Ovary (tissue), 9 donors: Measurements from ENCODE around the gene CHMP3. TPM values are rescaled to one million over a fixed set of nuclear protein-coding genes. Genes with fewer than 3 reads are reported as not detected.

Experiments
- DNase-seq, 5 donors: peaks; one replicate each; pipeline ENCODE4 v3.0.0-alpha.2; 2019 to 2020
- H3K27ac ChIP-seq, 2 donors: fragments of 200-600 bp; one replicate each; pipeline versions ENCODE4 v1.5.1 to v1.8.0; 2019 to 2022
- H3K27me3 ChIP-seq: fragments of 200-600 bp; one replicate; pipeline ENCODE4 v1.8.0; 2022
- H3K36me3 ChIP-seq: fragments of 200-600 bp; sonication (generic); one replicate; pipeline ENCODE4 v1.5.1; 2019
- H3K4me1 ChIP-seq: one replicate; pipeline ENCODE4 v1.8.1; 2013; ENCODE audit warnings: mild to moderate bottlenecking, moderate library complexity; ENCODE audit not compliant: insufficient read depth
- H3K4me3 ChIP-seq: fragments of 200-600 bp; sonication (generic); one replicate; pipeline ENCODE4 v1.5.1; 2017
- H3K9me3 ChIP-seq, 2 donors: fragments of 200-600 bp in 1 of 2; sonication (generic) in 1 of 2; one replicate each; pipeline versions ENCODE4 v1.5.1 to v1.8.1; 2013 to 2019; ENCODE audit warnings: mild to moderate bottlenecking in 1 of 2, moderate library complexity in 1 of 2
- EP300 ChIP-seq: sonication (generic); formaldehyde crosslinking; IDR thresholded peaks from one replicate; pipeline ENCODE4 v1.6.1; 2017; ENCODE audit warnings: antibody characterized with exemption
- POLR2A ChIP-seq: fragments of 450-650 bp; IDR thresholded peaks from one replicate; pipeline ENCODE4 v1.6.1; 2017; ENCODE audit warnings: antibody characterized with exemption, mild to moderate bottlenecking, moderate library complexity
- WGBS, 3 donors: extraction: QIAGEN DNeasy Blood & Tissue Kit in 1 of 3; methylation state at CpG; one replicate each; pipeline versions ENCODE4 v1.1.5 to v1.1.7; 2013 to 2017; 5-methylcytosine and 5-hydroxymethylcytosine counted together
- intact Hi-C, 4 donors: fragments of 100-400 bp; cut with DNase I; formaldehyde crosslinking; loops; one replicate each; pipeline versions ENCODE4 v1.11.0 to v1.15.1; 2022 to 2023
- polyA plus RNA-seq, 2 donors: library from polyadenylated mRNA; stranded (reverse); fragments of 200-250 nt in 1 of 2; fragments of 350-450 nt in 1 of 2; fragmentation: Illumina TruSeq in 1 of 2; extraction: RNeasy Lipid Tissue Mini Kit (QIAGEN cat#74804) in 1 of 2; gene quantifications; one replicate each; pipeline ENCODE4 v1.2.3, GENCODE V29; 2013 to 2014
- total RNA-seq, 7 donors: library from RNA; depleted of rRNA in 2 of 7; stranded (reverse); fragments of >200 nt in 2 of 7; fragmentation: NEBNext Ultra II Directional in 3 of 7; extraction: Animal tissue kit (Norgen Biotek cat#: 25700) in 3 of 7; gene quantifications; one replicate each; pipeline versions ENCODE4 v1.1.0 to v1.2.4, GENCODE V29; 2016 to 2023
- TF ChIP-seq, protein P1 (sequence below), 3 donors: fragments of 450-650 bp in 2 of 3; fragments of 200-600 bp in 1 of 3; IDR thresholded peaks; one replicate each; pipeline versions ENCODE4 v1.5.1 to v1.8.0; 2016 to 2022; ENCODE audit warnings: antibody characterized with exemption in 3 of 3, mild to moderate bottlenecking in 1 of 3
- donor health status: DM: no; HTN: no; CAD: no; lungs with moderate emphysema.
- donor health status: DM: no; HTN: no; CAD: no.
- donor health status: Bipolar disorder and iron deficiency.
- donor health status: DM: yes; HTN: yes; CAD: no.
- donor health status: DM: no; HTN: no; CAD: no.
- donor health status: DM: yes; HTN: yes; CAD: no.

The CHMP3 gene
- total and polyA plus RNA-seq, 9 donors = 38.6 to 255 (median 94.2) TPM

DNA sequence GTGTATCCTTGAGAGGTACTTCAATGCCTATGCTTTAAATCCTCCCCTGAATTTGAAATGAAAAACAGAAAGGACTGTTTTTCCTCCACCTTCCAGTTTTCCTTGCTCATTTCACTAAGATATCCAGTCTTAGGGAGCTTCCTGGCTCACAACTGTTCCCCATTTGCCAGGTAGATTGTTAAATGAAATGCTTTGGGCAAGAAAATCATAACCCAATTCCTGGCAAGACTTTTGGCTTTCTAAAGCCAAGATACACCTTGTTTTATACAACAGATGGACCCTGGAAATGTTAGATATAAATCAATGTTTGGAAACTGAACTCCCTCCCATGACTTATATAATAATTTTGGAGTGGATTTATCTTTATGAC lies 3.6 kb upstream of the CHMP3 start:
- intact Hi-C loops = loop anchor here in 1 of 4 donors (10.0 kb wide), 1 partner anchor 122 kb away; the partner anchor contains the start of gene KDM3A
- TF ChIP-seq POLR2A (no peak), EP300 (no peak)
- TF ChIP-seq, protein P1, sequence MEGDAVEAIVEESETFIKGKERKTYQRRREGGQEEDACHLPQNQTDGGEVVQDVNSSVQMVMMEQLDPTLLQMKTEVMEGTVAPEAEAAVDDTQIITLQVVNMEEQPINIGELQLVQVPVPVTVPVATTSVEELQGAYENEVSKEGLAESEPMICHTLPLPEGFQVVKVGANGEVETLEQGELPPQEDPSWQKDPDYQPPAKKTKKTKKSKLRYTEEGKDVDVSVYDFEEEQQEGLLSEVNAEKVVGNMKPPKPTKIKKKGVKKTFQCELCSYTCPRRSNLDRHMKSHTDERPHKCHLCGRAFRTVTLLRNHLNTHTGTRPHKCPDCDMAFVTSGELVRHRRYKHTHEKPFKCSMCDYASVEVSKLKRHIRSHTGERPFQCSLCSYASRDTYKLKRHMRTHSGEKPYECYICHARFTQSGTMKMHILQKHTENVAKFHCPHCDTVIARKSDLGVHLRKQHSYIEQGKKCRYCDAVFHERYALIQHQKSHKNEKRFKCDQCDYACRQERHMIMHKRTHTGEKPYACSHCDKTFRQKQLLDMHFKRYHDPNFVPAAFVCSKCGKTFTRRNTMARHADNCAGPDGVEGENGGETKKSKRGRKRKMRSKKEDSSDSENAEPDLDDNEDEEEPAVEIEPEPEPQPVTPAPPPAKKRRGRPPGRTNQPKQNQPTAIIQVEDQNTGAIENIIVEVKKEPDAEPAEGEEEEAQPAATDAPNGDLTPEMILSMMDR (IDR thresholded peaks at IDR 0.05) = no peak
- Histone ChIP-seq H3K27me3 (no peaks in the 10 kb centered on the region), H3K4me1 (peaks cover 2% of the 10 kb centered on the region), H3K9me3 (peaks cover 0 to 2% of the 10 kb centered on the region in 2 donors), H3K4me3 (no peak overlapping the region), H3K36me3 (no peaks in the 10 kb centered on the region), H3K27ac (no peak overlapping the region)
- no peak for DNase-seq

DNA sequence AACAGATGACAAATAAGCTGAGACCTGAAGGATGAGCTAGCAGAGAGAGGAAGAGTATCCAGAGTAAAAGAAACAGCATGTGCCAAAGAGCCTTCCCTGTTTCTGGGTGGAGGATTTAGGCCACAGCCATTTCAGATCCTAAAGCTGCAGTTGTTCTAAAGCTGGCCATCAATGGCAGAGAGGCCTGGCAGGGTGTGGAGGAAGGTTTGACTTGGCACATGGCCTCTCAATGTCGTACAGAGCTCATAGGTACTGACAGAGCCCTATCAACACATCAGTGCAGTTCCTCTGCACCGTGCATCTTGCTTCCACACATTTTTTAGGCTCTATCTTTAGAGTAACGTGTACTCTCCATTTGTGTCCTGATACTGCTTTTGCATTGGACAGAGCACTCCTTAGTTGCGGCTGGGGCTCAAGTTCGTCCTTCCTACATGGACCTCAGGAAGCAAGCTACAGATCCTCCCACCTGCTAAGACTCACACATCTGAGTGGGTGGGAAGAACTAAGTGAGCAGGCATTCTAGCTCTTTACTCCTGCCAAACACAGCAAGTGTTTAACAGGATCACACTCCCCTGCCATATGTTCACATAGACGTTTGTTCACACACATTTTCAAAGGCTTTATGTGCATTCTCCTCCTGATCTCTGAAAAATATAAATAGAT lies 3.0 kb upstream of the CHMP3 start:
- Histone ChIP-seq H3K4me3 (no peak overlapping the region), H3K9me3 (peaks cover 0 to 2% of the 10 kb centered on the region in 2 donors), H3K27me3 (no peaks in the 10 kb centered on the region), H3K36me3 (no peaks in the 10 kb centered on the region), H3K4me1 (peaks cover 2% of the 10 kb centered on the region), H3K27ac (no peak overlapping the region)
- TF ChIP-seq, protein P1 (IDR thresholded peaks at IDR 0.05) = no peak
- intact Hi-C loops = loop anchor here in 1 of 4 donors (10.0 kb wide), 1 partner anchor 121 kb away; the partner anchor contains the start of gene KDM3A
- 27 to 31% (median 30%) methylated on average over 6 of the region's 6 CpGs for WGBS, 3 donors
- no peak for DNase-seq

GRCh38 chr2:86563650-86564061 lies 413 bp upstream of the CHMP3 start:
- 63 to 69% (median 65%) methylated on average over 13 of the region's 13 CpGs for WGBS, 3 donors
- intact Hi-C loops = loop anchor here in 3 of 4 donors (2.0 to 10.0 kb wide), 4 partner anchors 59 to 121 kb away; partner anchors contain the start of genes KDM3A (in 3 of the 3) and RNF103 (in 1 of the 3)
- Histone ChIP-seq H3K4me3 (peak overlapping the region; percentile 89), H3K4me1 (peaks cover 8% of the 10 kb centered on the region), H3K36me3 (no peaks in the 10 kb centered on the region), H3K9me3 (peaks cover 0 to 2% of the 10 kb centered on the region in 2 donors), H3K27me3 (no peaks in the 10 kb centered on the region), H3K27ac (peak overlapping the region in 1 of 2 donors; percentile 97)
- DNase-seq = peak in 1 of 5 donors; percentile 37
- TF ChIP-seq EP300 = no peak
- no peak for TF ChIP-seq POLR2A
- TF ChIP-seq, protein P1 (IDR thresholded peaks at IDR 0.05) = no peak

DNA sequence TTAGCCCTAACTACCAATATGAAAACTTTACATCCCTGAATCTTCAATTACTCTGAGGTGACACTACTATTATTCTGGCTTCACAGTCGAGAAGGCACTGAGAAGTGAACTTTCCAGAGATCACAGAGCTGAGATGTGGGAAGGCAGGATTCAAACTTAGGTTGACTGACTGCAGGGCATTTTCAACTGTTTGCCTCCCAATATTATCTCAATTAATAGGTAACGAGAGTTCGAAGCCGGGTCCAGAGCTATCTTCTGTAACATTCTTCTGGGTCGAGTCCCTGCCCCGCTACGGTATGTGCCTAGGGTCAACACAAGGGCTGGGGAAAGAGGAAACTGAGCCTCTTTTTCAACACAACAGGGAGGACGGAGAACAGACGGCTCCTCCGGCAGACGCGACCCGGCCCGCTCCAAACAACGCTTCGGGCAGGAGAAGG lies 740 bp downstream of the CHMP3 start:
- Histone ChIP-seq H3K4me3 (peak overlapping the region; percentile 89), H3K27ac (peak overlapping the region; percentile 97 to 100), H3K36me3 (no peaks in the 10 kb centered on the region), H3K27me3 (no peaks in the 10 kb centered on the region), H3K4me1 (peaks cover 8% of the 10 kb centered on the region), H3K9me3 (no peaks in the 10 kb centered on the region)
- no peak for TF ChIP-seq EP300
- TF ChIP-seq, protein P1 (IDR thresholded peaks at IDR 0.05) = no peak
- TF ChIP-seq POLR2A = no peak
- intact Hi-C loops = loop anchor here in 3 of 4 donors (2.0 to 10.0 kb wide), 4 partner anchors 60 to 120 kb away; partner anchors contain the start of genes KDM3A (in 3 of the 3) and RNF103 (in 1 of the 3)
- 0 to 1% (median 0%) methylated on average over 16 of the region's 16 CpGs for WGBS, 3 donors
- DNase-seq = no peak
